SK-N-SH (cell line): Measurements from ENCODE around the gene LARGE2. TPM values are rescaled to one million over a fixed set of nuclear protein-coding genes. Genes with fewer than 3 reads are reported as not detected.

Experiments
- CTCF ChIA-PET: fragments of 300-600, 350-600 bp; formaldehyde crosslinking; extraction: SDS; loops from one replicate; lab custom pipeline; 2021; lab: Yijun Ruan, JAX
- POLR2A ChIA-PET: fragments of 350-600 bp; sonication (Branson Sonifier 250); formaldehyde crosslinking; extraction: SDS; loops from one replicate; lab custom pipeline; 2020; ENCODE audit warnings: antibody characterized with exemption, inconsistent platforms; lab: Yijun Ruan, JAX
- DNase-seq: peaks from one replicate; pipeline ENCODE4 v3.0.0; 2012
- H2AFZ ChIP-seq: fragments of 200-600 bp; sonication (generic); 2 replicates; pipeline ENCODE4 v1.8.1; 2016; ENCODE audit warnings: antibody characterized with exemption, mild to moderate bottlenecking, low read depth
- H3F3A ChIP-seq: fragments of 200-600 bp; sonication (generic); replicated peaks from 2 replicates; pipeline ENCODE3; 2016; ENCODE audit warnings: antibody characterized with exemption, mild to moderate bottlenecking; ENCODE audit not compliant: insufficient read depth
- H3K27ac ChIP-seq, 2 experiments: fragments of 200-500 bp in 1 of 2; fragments of 200-600 bp in 1 of 2; sonication (Bioruptor generic) in 1 of 2; sonication (generic), shearing (Covaris generic) in 1 of 2; 2 replicates each; pipeline versions ENCODE4 v1.5.1 to v1.6.1; 2014 to 2016; ENCODE audit warnings: low read depth in 2 of 2, inconsistent platforms in 1 of 2, low read length in 1 of 2, mild to moderate bottlenecking in 1 of 2, mixed read lengths in 1 of 2
- H3K27me3 ChIP-seq: fragments of 200-600 bp; sonication (generic), shearing (Covaris generic); 2 replicates; pipeline ENCODE4 v1.6.1; 2016; ENCODE audit warnings: mixed run types; ENCODE audit not compliant: insufficient read depth
- H3K36me3 ChIP-seq, 2 experiments: fragments of 200-500 bp in 1 of 2; fragments of 200-600 bp in 1 of 2; sonication (Bioruptor generic) in 1 of 2; sonication (generic) in 1 of 2; replicated peaks in 1 of 2; 2 replicates each; pipeline versions ENCODE3 to v1.5.1; 2014 to 2016; ENCODE audit warnings: low read length in 1 of 2, mild to moderate bottlenecking in 1 of 2; ENCODE audit not compliant: insufficient read depth in 2 of 2, control insufficient read depth in 1 of 2
- H3K4me1 ChIP-seq, 2 experiments: fragments of 200-500 bp in 1 of 2; fragments of 200-600 bp in 1 of 2; sonication (Bioruptor generic) in 1 of 2; sonication (generic), shearing (Covaris generic) in 1 of 2; 2 replicates each; pipeline versions ENCODE4 v1.5.1 to v1.6.1; 2014 to 2016; ENCODE audit warnings: low read depth in 1 of 2, low read length in 1 of 2, mixed run types in 1 of 2; ENCODE audit not compliant: insufficient read depth in 2 of 2, control insufficient read depth in 1 of 2
- H3K4me2 ChIP-seq: fragments of 200-600 bp; sonication (generic), shearing (Covaris generic); 2 replicates; pipeline ENCODE4 v1.6.1; 2017; ENCODE audit warnings: mixed run types
- H3K4me3 ChIP-seq, 2 experiments: fragments of 200-500 bp in 1 of 2; fragments of 200-600 bp in 1 of 2; sonication (Bioruptor generic) in 1 of 2; sonication (generic), shearing (Covaris generic) in 1 of 2; 2 replicates each; pipeline versions ENCODE4 v1.5.1 to v1.8.1; 2014 to 2016; ENCODE audit warnings: low read depth in 2 of 2, inconsistent platforms in 1 of 2, low read length in 1 of 2, mild to moderate bottlenecking in 1 of 2, mixed read lengths in 1 of 2, moderate library complexity in 1 of 2
- H3K79me2 ChIP-seq: fragments of 200-600 bp; sonication (generic); 2 replicates; pipeline ENCODE4 v1.8.1; 2017; ENCODE audit warnings: mild to moderate bottlenecking; ENCODE audit not compliant: insufficient read depth
- H3K9ac ChIP-seq: fragments of 200-600 bp; sonication (generic); 2 replicates; pipeline ENCODE4 v1.6.1; 2017; ENCODE audit warnings: mixed run types
- H3K9me2 ChIP-seq: fragments of 200-600 bp; sonication (generic); 2 replicates; pipeline ENCODE4 v1.6.1; 2017; ENCODE audit warnings: mixed run types
- H3K9me3 ChIP-seq: fragments of 200-600 bp; sonication (generic); 2 replicates; pipeline ENCODE4 v1.6.1; 2017; ENCODE audit warnings: mixed run types, mild to moderate bottlenecking, moderate library complexity
- H4K20me1 ChIP-seq: fragments of 200-600 bp; sonication (generic); 2 replicates; pipeline ENCODE4 v1.6.1; 2017; ENCODE audit warnings: mild to moderate bottlenecking, mixed run types; ENCODE audit not compliant: insufficient read depth
- CHD2 ChIP-seq: fragments of 150-350 bp; IDR thresholded peaks from 2 replicates; pipeline ENCODE4 v1.6.1; 2018; ENCODE audit warnings: low read length; ENCODE audit not compliant: partially characterized antibody
- CTCF ChIP-seq: fragments of 200-600 bp; sonication (generic); IDR thresholded peaks from 2 replicates; pipeline ENCODE4 v1.6.1; 2017; ENCODE audit warnings: antibody characterized with exemption, mild to moderate bottlenecking, moderate library complexity
- FOSL2 ChIP-seq: IDR thresholded peaks from 2 replicates; pipeline ENCODE4 v1.4.0; 2012; ENCODE audit warnings: low read depth, mild to moderate bottlenecking, moderate library complexity, borderline replicate concordance
- GABPA ChIP-seq: IDR thresholded peaks from 2 replicates; pipeline ENCODE4 v1.4.0; 2012; ENCODE audit warnings: low read depth, mild to moderate bottlenecking
- GATA2 ChIP-seq: sonication (generic); formaldehyde crosslinking; IDR thresholded peaks from 2 replicates; pipeline ENCODE4 v1.5.0; 2020; ENCODE audit warnings: mild to moderate bottlenecking, missing genetic modification reagents
- JUND ChIP-seq: IDR thresholded peaks from 2 replicates; pipeline ENCODE4 v1.4.0; 2012
- NRF1 ChIP-seq: IDR thresholded peaks from 2 replicates; pipeline ENCODE4 v1.6.1; 2012; ENCODE audit warnings: low read depth, mild to moderate bottlenecking, low read length
- RAD21 ChIP-seq: IDR thresholded peaks from 2 replicates; pipeline ENCODE4 v1.6.1; 2012; ENCODE audit warnings: mild to moderate bottlenecking, low read length
- REST ChIP-seq: IDR thresholded peaks from 2 replicates; pipeline ENCODE4 v1.6.1; 2012; ENCODE audit warnings: mild to moderate bottlenecking, low read depth, low read length, moderate library complexity
- SMC3 ChIP-seq: IDR thresholded peaks from 2 replicates; pipeline ENCODE4 v1.6.1; 2012; ENCODE audit warnings: low read depth, low read length, improper control_type of control experiment
- TAF1 ChIP-seq: IDR thresholded peaks from 2 replicates; pipeline ENCODE4 v1.6.1; 2012; ENCODE audit warnings: low read depth, mild to moderate bottlenecking, low read length, moderate library complexity, borderline replicate concordance
- TEAD4 ChIP-seq: IDR thresholded peaks from 2 replicates; pipeline ENCODE4 v1.4.0; 2012; ENCODE audit warnings: mild to moderate bottlenecking, borderline replicate concordance; ENCODE audit not compliant: insufficient read depth
- USF2 ChIP-seq: fragments of 150-350 bp; IDR thresholded peaks from 2 replicates; pipeline ENCODE4 v1.6.1; 2017; ENCODE audit warnings: antibody characterized with exemption, low read length, low read depth, borderline replicate concordance
- ZBTB33 ChIP-seq: IDR thresholded peaks from 2 replicates; pipeline ENCODE4 v1.4.0; 2012; ENCODE audit warnings: low read depth, borderline replicate concordance
- WGBS: methylation state at CpG from one replicate; pipeline ENCODE4 v1.1.6; 2017; ENCODE audit warnings: low lambda C conversion rate; 5-methylcytosine and 5-hydroxymethylcytosine counted together
- polyA plus RNA-seq, 3 experiments: library from polyadenylated mRNA; depleted of rRNA; stranded (reverse); fragments of >200 nt; gene quantifications; 2 replicates each; pipeline ENCODE4 v1.2.3, GENCODE V29; 2012

The LARGE2 gene
- polyA plus RNA-seq, 1 of the 3 experiments (the other 2 are of a cell fraction), result 2.4 TPM

GRCh38 chr11:45959851-45960250 is 37.4 kb downstream of the LARGE2 start:
- no peaks in the 10 kb centered on the region; a peak in 1 of 4 replicates for H3K4me1 ChIP-seq
- ChIA-PET POLR2A (no interaction called here), CTCF (interaction anchor here (0.9 kb wide), 1 partner anchor 46 kb away, joined by 4 read pairs; no protein-coding TSS in a partner anchor)
- 88% methylated on average over 1 of the region's 1 CpG for WGBS
- no peaks in the 10 kb centered on the region for H3K9me3 ChIP-seq
- H3K4me2 ChIP-seq, result no peak overlapping the region
- H3F3A ChIP-seq, result peaks cover 6% of the 10 kb centered on the region
- no peaks in the 10 kb centered on the region for H3K27me3 ChIP-seq
- H2AFZ ChIP-seq, result no peak overlapping the region
- H4K20me1 ChIP-seq, result no peaks in the 10 kb centered on the region
- H3K36me3 ChIP-seq, result peaks cover 47 to 48% of the 10 kb centered on the region in 2 experiments
- no peaks in the 10 kb centered on the region for H3K79me2 ChIP-seq
- H3K9ac ChIP-seq, result no peak overlapping the region
- H3K9me2 ChIP-seq, result no peaks in the 10 kb centered on the region
- TF ChIP-seq REST (no peak), RAD21 (no peak), FOSL2 (no peak), CHD2 (no peak), NRF1 (no peak), TEAD4 (no peak)
- H3K4me3 ChIP-seq, result no peak overlapping the region
- DNase-seq, result no peak
- no peak overlapping the region for H3K27ac ChIP-seq

- Histone ChIP-seq H4K20me1 (no peaks in the 10 kb centered on the region), H3F3A (peaks cover 6% of the 10 kb centered on the region), H3K9me3 (no peaks in the 10 kb centered on the region), H3K4me3 (no peak overlapping the region), H3K79me2 (no peaks in the 10 kb centered on the region), H3K9ac (no peak overlapping the region), H3K27ac (no peak overlapping the region), H2AFZ (no peak overlapping the region), H3K36me3 (peaks cover 43 to 48% of the 10 kb centered on the region in 2 experiments), H3K27me3 (no peaks in the 10 kb centered on the region), H3K4me2 (no peak overlapping the region), H3K4me1 (no peaks in the 10 kb centered on the region; a peak in 1 of 4 replicates), H3K9me2 (no peaks in the 10 kb centered on the region)
- ChIA-PET CTCF (no interaction called here), POLR2A (no interaction called here)
- no peak for DNase-seq
- 93% methylated on average over 4 of the region's 4 CpGs for WGBS
- TF ChIP-seq SMC3 (no peak), TAF1 (no peak), ZBTB33 (no peak), JUND (no peak), CTCF (no peak), USF2 (no peak), GATA2 (CRISPR knock-in tag) (no peak), GABPA (no peak), NRF1 (no peak)
Measured at GRCh38 chr11:45960387-45961095, 38.1 kb downstream of the LARGE2 start.
